ENCODE results near the gene CDON. TPM values are rescaled to one million over a fixed set of nuclear protein-coding genes. Genes with fewer than 3 reads are reported as not detected.

Gene CDON
- total and polyA plus RNA-seq, 2 of the 13 experiments (the other 11 are each of a cell fraction or from before 2014, with no cell fraction given) = 9.6 to 12.8 TPM

GRCh38 chr11:126109941-126110731, 47.5 kb upstream of the CDON start (continued):
- no peak for TF ChIP-seq AHDC1 (CRISPR knock-in tag; IDR thresholded peaks at IDR 0.05; ENCODE audit: borderline replicate concordance)

GRCh38 chr11:126106594-126107328, 44.1 kb upstream of the CDON start:
- no peaks in the 10 kb centered on the region for H3K79me2 ChIP-seq (ENCODE audit: insufficient read depth, low read length)
- TF ChIP-seq POLR2AphosphoS5 (IDR thresholded peaks at IDR 0.05; ENCODE audit: low read depth, low read length) = no peak
- TF ChIP-seq ZBTB33 (CRISPR knock-in tag; IDR thresholded peaks at IDR 0.05) = peak; percentile 56; the same call in 1 of the 2 replicates
- TF ChIP-seq PRDM10 (CRISPR knock-in tag; IDR thresholded peaks at IDR 0.05; ENCODE audit: low read depth) = no peak
- no peak for TF ChIP-seq SRY (CRISPR knock-in tag; IDR thresholded peaks at IDR 0.05)
- TF ChIP-seq TCF7 (IDR thresholded peaks at IDR 0.05; ENCODE audit: low read depth) = no peak
- H3K9me3 ChIP-seq (ENCODE audit: low read length) = no peaks in the 10 kb centered on the region
- H2AFZ ChIP-seq (ENCODE audit: low read length) = no peak overlapping the region
- H3K4me1 ChIP-seq (ENCODE audit: insufficient read depth, low read length) = peaks cover 70% of the 10 kb centered on the region
- no peaks in the 10 kb centered on the region for H3K36me3 ChIP-seq (replicated peaks in 1 of 2; ENCODE audit: control insufficient read depth in 1 of 2, insufficient read depth in 2 of 2, low read length in 2 of 2)
- no TSS peak for BruUV-seq (replicated peaks)
- peak overlapping the region; percentile 32; the same call in 1 of the 2 replicates for H3K4me2 ChIP-seq (ENCODE audit: low read depth, low read length)
- FAIRE-seq = no peak
- ChIA-PET POLR2A (no interaction called here), CTCF (ENCODE audit: low intra/inter-chr PET ratio, low total read pairs) (no interaction called here)
- no peak for DNase-seq (ENCODE audit: low spot score)
- no peaks in the 10 kb centered on the region for H4K20me1 ChIP-seq (ENCODE audit: insufficient read depth, low read length)
- intact Hi-C loops (cut with micrococcal nuclease; ENCODE audit: unreplicated experiment) = no loop called here
- ATAC-seq = no peak
- H3K4me3 ChIP-seq (replicated peaks in 1 of 3; ENCODE audit: insufficient read depth in 1 of 3, low read depth in 2 of 3, low read length in 3 of 3) = no peak overlapping the region
- H3K27me3 ChIP-seq (ENCODE audit: control insufficient read depth in 1 of 2, insufficient read depth in 2 of 2, low read length in 2 of 2) = peaks cover 4 to 21% of the 10 kb centered on the region in 2 experiments; a peak in 3 of 5 replicates
- H3K9ac ChIP-seq (ENCODE audit: insufficient read depth, low read depth, low read length) = no peak overlapping the region
- in situ Hi-C loops (cut with HindIII; ENCODE audit: extremely low pct_ligation_motif_present, low pct_unique_long_range_greater_than_20kb) = no loop called here
- 25% methylated on average over 13 of the region's 17 CpGs for WGBS (ENCODE audit: low lambda C conversion rate)
- H3K27ac ChIP-seq (ENCODE audit: extremely low read length, insufficient read depth, low read length) = no peak overlapping the region

Measured in HepG2 (cell line).